Hippocampal formation (tissue), 2 donors: Measurements from ENCODE around the gene CDKL1.
"Not testable (repeated sequence)": the region's sequence is repeated elsewhere in the genome, so short reads cannot be mapped to it uniquely, and the experiment has no call there.

Experiments used
- DNase-seq, 2 donors: peaks; one replicate each; lab custom pipeline; 2025; lab: John Stamatoyannopoulos, UW

Gene CDKL1

GRCh38 chr14:50334211-50334610 lies 62.5 kb downstream of the CDKL1 start:
- DNase-seq, result no peak

- DNase-seq, result no peak
These were observed 63.6 kb downstream of the CDKL1 start for GRCh38 chr14:50333014-50333509.

DNA sequence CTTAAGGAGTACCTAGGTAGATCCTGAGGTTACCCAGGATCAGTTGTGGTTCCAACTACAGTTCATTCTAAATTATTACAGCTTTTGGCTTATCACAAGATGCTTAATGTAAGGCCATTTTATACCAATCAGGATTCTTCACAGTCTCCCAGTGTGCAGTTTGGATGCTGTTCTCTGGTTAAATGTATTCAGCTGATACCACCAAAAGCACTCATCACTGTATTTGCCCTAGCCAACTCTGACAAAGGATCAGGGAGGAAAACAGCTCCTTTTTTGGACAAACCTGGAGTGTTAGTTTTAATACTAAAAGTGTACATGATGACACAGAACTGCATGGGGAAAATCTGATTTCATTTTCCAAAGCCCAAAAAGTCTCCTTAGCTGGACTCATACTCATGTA lies 65.1 kb downstream of the CDKL1 start:
- no peak for DNase-seq

DNA sequence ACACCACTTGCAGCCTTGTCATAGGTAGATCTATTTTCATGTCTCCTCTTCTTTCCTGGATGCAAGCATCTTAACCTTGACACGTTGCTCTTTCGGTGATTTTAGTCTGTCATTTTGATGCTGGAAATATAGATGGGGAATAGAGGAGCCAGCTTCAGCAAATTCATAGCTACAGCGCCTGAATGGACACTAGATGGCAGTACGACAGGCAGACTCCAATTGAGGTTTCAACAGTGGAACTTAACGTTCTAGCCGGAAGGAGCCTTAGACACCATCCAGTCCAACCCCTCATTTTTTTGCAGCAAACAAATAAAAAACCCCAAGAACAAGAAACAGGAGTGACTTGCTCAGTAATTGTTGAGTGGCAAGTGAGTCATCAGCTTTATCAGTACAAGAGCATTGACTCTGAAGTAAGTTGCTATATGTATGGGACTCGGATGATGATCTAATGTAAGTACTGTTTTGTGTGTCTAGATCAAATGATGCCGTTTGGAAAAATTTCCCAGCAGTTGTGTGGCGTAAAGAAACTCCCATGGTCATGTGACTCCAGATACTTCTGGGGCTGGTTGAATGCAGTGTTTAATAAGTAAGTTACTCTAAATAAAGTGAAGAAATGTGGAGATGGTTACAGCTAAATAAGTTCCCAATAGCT lies 75.5 kb downstream of the CDKL1 start:
- peak; percentile 57 to 96 for DNase-seq

- no peak for DNase-seq
These were observed 76.4 kb downstream of the CDKL1 start for GRCh38 chr14:50320283-50320682.

GRCh38 chr14:50319721-50320120 lies 77.0 kb downstream of the CDKL1 start:
- DNase-seq, result no peak

GRCh38 chr14:50319293-50319692 lies 77.4 kb downstream of the CDKL1 start:
- no peak for DNase-seq

DNA sequence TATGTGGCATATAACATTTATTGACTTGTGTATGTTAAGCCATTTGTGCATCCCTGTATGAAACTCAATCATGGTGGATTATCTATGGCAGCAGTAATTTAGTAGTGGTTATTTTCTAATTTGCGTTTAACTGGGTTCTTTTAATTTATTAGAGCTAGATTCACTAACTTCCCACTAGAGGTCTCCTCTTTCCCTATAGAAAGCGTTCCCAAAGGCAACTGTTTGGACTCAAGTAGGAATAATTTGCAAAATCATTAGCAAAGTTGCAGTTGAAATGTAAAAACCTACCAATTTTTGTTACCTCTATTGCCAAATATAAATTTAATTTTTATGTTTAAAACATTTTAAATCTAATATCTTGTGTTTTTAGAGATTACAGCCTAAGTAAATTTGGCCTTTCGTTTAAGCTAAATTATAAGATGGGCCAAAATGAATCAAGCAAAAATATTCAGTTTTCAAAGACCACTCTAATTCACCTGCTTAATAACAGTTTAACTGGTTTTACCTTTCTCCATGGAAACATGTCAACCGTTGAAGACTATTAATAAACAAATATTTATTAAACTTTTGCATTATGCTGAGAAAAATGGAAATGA lies 78.6 kb downstream of the CDKL1 start:
- DNase-seq, result peak in 1 of 2 donors; percentile 79

DNA sequence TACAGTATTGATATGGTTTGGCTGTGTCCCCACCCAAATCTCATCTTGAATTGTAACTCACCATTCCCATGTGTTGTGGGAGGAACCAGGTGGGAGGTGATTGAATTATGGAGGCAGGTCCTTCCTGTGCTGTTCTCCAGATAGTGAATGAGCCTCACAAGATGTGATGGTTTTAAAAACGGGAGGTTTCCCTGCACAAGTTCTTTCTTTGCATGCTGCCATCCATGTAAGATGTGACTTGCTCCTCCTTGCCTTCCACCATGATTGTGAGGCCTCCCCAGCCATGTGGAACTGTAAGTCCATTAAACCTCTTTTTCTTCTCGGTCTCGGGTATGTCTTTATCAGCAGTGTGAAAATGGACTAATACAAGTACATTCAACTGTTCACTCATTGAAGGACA lies 82.6 kb downstream of the CDKL1 start:
- DNase-seq, result not testable (repeated sequence)

DNA sequence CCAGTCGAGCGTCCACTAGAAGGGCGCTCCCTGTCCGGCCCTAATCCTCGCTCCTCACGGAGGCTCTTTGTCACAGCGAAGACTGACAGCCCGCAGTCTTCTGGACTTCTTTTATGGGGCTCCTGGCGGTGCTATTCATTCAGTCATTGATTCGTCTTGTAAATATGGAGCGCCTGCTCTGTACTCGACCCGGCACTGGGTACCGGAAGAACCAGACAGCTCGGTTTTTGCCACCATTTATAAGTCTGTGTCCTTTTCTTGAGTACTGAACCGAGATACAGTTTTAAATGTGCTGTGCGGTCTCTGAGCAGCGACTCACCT lies 84.0 kb downstream of the CDKL1 start:
- no peak for DNase-seq

DNA sequence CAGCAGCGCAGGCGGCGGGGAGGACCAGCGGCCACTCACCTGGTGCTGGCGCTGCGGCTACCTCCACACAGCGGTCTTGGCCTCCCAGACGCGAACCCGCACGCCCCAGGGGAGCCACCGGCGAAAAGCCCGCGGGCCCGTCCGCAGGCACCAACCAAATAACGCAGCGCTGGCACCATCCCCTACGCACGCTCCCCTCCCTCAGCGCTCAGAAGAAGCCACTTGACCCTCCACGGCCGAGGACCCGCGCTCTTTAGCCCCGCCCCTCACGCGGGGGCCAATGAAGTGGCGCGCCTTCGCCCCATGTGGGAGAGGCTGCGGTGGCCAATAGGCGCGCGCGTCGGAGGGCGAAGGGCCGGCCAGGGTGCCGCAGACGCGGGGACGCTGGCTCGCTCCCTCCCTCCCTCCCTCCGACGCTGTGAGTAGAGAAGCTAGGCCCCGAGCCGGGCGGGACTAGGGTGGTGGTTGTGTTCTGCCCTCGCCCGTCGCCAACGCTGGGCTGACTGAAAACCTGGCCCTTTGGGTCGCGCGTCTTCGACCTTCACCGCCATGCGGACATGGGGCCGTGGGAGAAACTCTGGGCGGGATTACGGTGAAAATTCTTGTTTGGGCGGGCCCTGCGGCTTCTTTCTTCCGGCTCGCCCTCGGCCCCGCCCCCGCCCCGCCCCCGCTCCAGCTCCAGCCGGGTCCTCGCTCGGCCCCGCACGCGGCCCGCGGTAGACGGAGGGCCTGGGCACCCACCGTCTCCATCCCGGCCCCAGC lies 84.5 kb downstream of the CDKL1 start, which contains the start of the genes DMAC2L and L2HGDH:
Gene DMAC2L, plus strand, starts transcription at position 353 of the 762 bp plus-strand sequence. CDS start 9,164 bp downstream, outside the sequence.
Gene L2HGDH, minus strand, starts transcription at position 258 of the 762 bp plus-strand sequence. Its CDS starts 79 bp downstream, at position 179.
- DNase-seq, result peak; percentile 93 to 94

GRCh38 chr14:50311337-50311971 lies 85.2 kb downstream of the CDKL1 start:
- no peak for DNase-seq

GRCh38 chr14:50310445-50310844 lies 86.2 kb downstream of the CDKL1 start:
- DNase-seq, result no peak

GRCh38 chr14:50308363-50308915 lies 88.2 kb downstream of the CDKL1 start:
- DNase-seq, result no peak

DNA sequence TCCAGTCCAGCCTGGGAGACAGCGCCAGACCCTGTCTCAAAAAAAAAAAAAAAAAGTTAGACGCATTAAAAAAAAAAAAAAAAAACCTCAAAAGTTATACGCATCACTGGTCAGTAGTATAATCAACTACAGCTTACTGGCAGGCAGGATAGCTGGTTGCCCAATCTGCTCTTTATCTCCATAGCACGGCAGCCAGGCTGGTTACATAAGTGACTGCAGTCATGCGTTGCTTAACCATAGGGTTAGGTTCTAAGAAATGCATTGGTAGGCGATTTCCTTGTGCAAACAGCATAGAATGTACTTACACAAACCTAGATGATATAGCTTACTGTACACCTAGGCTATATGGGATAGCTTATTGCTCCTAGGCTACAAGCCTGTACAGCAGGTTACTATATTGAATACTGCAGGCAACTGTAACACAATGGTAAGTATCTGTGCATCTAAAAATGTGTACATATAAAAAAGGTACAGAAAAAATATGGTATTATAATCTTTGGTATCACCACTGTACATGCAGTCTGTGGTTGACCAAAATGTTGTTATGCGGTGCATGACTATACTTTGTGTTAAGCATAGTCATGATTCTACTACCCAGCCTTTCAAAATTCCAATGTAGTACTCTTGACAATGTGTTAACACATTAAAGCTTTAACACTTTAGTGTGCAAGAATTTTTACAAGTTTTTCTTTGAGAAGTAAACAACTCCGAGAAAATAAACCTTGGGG lies 92.8 kb downstream of the CDKL1 start:
- no peak for DNase-seq

GRCh38 chr14:50301914-50302313 lies 94.8 kb downstream of the CDKL1 start:
- DNase-seq, result no peak

- DNase-seq, result no peak
These were observed 97.1 kb downstream of the CDKL1 start for GRCh38 chr14:50299585-50299984.

DNA sequence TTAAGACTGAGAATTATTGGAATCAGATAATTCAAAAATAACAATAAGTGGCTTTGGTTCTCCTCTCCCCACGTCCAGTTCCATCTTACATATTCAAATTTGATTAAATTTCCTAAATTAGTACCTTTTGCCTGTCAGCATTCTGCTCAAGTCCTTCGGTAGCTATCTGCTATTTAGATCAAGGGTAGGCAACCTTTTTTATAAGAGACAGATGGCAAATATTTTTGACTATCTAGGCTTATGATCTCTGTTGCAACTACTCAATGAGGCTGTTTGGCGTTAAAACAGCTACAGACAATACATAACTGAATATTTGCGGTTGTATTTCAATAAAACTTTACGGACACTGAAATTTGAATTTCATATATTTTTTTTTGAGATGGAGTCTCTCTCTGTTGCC lies 106.4 kb downstream of the CDKL1 start:
- DNase-seq, result no peak

DNA sequence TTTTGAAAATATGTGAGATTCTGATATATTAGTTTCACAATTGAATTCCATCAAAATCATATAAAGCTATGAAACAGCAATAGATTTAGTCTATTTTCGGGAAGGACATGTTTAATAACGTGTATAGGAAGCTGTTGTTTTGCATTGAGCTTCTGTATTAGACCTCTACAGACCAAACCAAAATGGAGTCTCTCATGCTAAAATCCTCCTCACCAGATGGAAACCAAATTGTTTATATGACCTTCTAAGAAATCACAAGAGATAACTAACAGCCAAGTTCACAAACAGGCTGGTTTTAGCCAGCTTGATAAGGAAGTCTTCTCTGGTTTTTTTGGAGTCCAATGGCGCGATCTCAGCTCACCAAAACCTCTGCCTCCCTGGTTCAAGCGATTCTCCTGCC lies 108.5 kb downstream of the CDKL1 start:
- no peak for DNase-seq

- DNase-seq, result no peak
These were observed 110.8 kb downstream of the CDKL1 start for GRCh38 chr14:50285861-50286260.
